ENCODE data around the gene IRF1.
"Not testable (repeated sequence)": the region's sequence is repeated elsewhere in the genome, so short reads cannot be mapped to it uniquely, and the experiment has no call there.

The IRF1 gene

DNA sequence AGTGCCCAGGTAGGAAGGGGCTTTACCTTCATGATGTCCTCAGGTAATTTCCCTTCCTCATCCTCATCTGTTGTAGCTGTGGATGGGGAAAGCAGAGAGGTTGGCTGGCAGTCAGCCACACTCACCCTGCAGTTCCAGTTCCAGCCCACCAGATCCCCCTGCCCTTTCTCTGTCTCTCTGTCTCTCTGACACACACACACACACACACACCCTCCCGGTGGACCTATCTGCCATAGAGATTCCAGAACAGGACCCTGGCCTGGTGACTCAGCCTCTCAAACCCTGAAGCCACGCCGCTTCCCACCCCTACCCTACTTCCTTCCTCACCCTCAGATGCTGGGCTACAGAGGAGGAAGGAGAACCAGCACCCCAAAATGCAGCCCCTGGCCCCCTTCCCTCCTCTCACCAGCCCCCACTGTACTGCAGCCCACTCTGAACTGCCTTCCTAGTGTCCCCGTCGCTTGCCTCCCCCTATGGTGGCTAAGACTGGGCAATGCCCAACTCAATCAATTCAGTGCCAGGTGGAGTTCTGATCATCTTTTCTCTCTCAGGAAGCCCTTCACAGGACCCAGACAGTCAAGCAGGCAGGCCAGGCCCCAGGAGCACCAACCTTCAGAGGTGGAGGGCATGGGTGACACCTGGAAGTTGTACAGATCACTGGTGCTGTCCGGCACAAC, 4.8 kb downstream of the IRF1 start:
- no peak for DNase-seq

DNA sequence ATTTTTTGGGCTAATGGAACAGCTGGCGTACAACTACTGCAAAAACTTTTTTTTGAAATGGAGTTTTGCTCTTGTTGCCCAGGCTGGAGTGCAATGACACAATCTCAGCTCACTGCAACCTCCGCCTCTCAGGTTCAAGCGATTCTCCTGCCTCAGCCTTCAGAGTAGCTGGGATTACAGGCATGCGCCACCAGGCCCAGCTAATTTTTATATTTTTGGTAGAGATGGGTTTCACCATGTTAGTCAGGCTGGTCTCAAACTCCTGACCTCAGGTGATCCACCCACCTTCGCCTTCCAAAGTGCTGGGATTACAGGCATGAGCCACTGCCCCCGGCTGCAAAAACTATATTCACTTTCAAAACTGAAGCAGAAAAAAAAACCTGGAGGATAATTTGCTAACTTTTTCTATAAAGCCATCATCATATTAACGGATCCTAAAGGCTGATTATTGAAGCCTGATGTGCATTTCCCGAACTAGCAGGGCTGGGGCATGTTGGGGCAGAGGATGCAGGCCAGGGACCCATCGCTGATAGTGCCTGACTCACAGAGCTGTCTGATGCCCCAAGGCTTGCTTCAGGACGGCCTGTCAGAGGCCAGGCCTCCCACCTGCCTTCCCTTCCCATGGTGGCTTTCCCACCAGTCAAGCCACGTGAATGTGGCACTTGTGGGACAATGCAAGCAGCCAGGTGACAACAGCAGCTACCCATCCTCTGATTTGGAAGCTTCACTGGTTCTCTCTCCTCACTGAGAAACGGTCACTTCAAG, 5.5 kb downstream of the IRF1 start:
- not testable (repeated sequence) for DNase-seq

DNA sequence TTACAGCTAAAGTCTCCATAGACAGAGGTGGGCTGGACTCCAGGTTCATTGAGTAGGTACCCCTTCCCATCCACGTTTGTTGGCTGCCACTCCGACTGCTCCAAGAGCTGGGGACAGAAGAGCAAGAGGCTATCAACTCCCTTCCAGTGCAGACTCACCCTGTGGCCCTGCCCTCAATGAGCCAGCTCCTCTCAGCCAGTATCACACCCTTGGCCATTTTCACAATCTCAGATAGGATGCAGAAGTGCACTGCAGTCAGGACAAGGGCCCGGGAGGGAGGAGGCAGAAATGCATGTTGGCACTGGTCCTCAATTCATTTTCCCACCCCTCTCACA, 6.2 kb downstream of the IRF1 start:
- DNase-seq, result no peak

GRCh38 chr5:132483661-132484390, 6.7 kb downstream of the IRF1 start:
- no peak for DNase-seq

DNA sequence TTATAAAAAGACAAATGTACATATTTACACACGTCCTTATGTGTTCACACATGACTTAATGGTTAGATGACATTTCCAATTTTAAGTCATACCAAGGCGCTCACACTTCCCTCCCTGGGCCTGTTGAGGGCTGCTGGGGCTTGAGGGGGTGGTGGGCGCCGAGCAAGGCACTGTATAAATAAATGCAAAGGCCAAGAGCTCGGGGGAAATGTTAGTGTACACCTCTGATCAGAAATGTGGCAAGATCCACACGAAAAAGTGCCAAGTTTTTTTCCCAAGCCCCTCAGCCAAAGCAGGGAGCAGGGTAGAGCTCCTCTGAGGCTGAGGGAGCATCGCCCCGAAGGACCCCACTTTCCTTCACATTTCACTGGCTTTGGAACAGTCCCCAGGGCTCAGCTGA, 7.5 kb downstream of the IRF1 start:
- no peak for DNase-seq

DNA sequence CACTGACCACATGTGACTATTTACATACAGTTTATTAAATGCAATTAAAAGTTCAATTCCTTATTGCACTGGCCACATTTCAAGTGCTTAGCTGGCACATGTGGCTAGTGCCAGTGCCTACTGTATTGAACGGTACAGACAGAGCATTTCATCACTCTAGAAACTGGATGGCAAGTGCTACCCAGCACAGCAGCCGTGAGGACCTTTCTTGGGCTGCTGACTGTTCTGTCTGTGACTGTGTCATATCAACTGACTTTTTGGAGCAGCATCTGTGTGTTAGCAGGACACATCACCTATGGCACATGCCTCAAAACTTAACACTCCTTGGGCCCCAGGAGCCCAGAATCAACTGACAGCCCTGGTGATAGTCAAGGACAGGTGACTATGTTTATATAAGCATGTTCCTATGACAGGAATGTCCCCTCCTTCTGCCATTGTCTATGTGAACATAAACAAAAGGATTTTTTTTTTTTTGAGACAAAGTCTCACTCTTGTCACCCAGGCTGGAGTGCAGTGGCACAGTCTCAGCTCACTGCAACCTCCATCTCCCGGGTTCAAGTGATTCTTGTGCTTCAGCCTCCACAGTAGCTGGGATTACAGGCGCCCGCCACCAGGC, 8.9 kb downstream of the IRF1 start:
- DNase-seq, result no peak

DNA sequence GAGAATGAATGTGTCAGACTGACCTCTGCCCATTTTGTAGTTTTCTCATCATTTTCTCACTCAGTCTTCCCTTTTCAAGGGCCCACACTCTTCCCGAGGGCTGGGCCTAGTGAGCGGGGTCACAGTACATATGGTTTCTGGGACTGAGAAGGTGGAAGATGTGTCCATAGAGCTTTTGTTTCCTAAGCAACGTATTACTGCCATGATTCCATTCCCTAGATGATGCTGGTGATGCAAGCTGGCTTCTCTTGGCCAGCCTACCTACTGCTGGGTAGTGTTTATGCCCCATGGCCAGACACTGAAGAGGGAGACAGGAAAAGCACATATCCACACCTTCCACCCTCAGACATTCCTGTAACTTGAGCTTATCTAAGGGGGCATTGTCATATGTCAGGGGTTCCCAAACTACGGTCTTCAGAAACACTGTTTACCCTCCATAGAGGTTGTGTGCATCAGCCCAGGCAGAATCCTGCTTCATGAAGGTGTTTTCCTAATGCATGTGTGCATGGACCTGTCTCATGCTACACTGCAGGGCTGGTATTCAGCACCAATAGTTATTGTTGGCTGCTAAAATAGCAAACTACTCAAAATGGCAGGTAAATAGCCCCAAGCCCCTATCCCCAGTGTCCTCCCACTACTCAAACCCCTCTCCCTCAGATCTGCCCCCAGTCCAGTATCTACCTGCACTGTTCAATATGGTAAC, 9.5 kb downstream of the IRF1 start:
- no peak for DNase-seq

- no peak for DNase-seq
These were observed 10.1 kb downstream of the IRF1 start for GRCh38 chr5:132480546-132480892.

GRCh38 chr5:132480042-132480441, 10.5 kb downstream of the IRF1 start:
- no peak for DNase-seq

DNA sequence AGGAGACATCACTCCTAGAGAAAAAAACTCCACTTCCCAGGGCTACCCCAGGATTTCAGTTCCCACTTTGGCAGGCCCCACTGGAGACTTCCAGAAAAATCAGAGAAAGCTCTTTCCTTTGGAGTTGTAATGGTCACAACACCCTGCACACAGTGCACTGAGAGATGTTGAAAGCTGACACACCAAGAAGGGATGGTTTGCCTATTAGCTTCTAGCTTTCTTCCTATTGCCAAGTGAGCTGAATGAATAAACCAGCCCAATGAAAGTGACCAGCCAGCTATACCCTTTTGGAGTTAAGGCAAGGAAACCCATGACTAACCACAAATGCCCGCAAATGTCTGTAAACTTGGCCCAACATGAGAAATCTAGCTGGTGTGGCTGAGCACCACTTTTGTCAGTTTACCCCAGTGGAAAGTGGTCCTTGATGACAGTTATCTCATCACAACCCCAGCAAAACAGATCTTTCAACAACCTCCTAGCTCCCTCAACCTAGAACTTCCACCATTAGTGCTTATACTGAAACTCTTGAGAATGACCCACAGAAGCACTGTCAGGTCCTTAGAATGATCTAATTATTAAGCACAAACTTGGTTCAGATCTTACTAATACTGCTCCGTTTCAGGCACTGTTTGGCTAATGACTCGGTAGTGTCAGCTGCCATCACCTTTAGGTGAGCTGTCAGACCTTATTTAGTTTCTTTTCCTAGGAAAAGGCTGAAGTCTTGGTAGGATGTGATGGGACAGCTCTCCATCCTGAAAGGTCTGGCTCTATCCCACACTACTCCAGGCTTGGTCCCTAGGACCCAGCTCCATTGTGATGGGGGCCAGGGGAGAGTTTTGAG, 11.2 kb downstream of the IRF1 start:
- DNase-seq, result no peak

GRCh38 chr5:132478366-132478871, 12.2 kb downstream of the IRF1 start:
- no peak for DNase-seq

DNA sequence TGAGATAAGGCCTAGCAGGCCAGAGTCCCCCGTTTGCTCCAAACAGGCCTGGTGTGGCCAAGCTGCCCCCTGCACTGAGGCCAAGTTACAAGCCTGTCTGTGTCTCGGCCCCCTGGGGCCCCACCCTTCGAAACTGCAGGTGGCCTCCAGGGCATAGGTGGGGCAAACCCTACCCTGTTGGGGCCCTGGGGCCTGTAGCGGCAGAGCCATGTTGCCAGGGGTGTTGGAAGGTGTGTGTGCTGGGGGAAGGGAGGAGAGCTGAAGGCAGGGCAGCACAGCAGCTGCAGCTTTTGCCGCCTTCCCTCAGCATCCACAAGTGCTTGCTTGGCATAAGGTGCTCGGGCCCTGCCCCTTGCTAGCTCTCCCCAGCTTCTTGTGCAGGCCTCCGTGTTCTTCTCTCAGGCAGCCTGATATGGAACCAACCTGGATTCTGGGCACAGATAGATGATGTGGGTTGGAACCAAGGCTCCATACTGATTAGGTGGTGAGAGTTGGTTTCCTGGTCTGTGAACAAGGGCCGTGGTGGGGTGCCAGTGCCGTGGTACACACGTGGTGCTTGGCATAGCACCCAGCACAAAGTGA, 12.7 kb downstream of the IRF1 start:
- no peak for DNase-seq

GRCh38 chr5:132476876-132477781, 13.4 kb downstream of the IRF1 start:
- DNase-seq, result no peak

DNA sequence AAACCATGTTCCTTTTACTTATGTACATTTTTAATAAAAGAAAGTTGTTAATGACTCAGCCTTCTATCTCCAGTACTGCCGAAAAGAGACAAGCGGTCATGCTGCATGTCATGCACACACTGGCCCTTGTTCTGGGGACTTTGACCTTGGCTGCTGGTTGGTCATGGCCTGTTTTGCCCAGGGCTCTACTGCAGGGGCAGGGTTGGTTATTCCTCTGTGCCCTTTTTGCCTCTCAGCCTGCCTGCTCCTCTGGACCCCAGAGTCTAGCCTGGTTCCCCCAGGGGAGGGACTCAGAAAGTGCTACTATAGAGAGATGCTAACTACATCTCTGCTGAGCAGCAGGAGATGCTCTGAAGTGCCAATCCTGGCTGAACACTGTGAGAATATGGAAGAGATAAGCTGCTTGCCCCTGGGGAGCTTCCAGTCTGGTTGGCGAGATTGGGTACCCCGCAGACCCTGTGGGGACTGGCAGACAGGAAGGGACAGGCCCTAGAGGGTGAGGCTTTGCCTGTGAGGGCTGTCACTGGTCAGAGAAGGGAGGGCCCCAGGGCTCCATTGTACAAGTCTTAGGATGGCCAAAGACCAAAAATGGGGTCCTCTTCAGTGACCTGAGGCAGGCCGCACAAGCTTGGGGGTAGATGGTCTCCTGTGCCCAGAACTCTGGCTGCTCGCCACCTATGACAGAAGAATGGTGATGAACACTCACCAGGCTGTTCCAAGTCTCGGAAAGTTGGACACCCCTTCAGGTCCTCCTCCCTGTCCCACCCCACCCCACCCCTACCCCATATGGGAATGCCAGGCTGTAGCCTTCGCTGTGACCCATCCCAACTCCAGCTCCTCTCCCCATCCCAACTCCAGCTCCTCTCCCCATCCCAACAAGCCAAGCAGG, 14.3 kb downstream of the IRF1 start:
- DNase-seq, result no peak

DNA sequence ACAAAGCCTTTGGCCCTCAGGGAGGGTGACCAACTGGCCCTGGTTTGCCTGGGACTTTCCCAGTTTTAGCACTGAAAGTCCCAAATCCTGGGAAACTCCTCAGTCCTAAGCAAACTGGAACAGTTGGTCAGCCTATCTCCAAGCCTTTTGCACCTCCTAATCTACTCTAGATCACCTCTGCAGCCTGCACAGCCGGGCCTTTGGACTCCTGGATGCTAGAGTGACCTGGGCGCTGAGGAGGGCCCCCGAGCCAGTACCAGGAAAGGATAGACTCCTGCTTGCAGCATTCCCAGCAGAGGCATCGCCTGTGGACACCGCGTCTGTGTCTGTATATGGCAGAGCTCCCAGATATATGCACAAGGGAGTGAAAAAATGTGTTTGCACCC, 15.1 kb downstream of the IRF1 start:
- DNase-seq, result no peak

DNA sequence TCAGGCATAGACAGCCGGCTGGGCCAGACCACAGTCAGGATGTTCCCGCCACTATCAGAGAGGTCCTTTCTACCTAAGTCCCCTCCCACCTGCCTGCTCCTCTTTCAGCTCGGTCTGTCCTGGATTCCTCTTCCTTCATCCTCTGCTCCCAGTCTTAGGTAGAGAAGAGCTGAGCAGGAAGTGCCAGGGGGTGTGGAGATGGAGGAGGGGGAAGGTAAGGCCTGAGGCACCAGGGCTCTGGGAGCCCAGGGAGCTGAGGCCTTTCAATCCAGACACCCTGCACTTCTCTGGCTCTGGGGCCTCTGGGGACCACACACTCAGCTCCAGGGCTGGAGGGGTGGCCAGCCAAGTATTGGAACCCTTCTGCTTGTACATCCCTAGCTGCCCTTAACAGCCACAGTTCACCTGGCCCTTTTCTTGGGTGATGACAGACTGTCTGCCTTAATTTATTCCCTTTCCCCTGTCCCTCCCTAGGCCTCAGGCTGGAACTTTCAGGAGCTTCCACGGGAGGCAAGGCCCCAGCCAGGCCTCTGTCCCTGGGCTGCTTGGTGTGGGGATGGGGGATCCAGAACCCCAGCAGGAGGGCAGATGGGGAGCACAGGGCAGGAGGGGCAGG, 15.6 kb downstream of the IRF1 start:
- DNase-seq, result no peak

DNA sequence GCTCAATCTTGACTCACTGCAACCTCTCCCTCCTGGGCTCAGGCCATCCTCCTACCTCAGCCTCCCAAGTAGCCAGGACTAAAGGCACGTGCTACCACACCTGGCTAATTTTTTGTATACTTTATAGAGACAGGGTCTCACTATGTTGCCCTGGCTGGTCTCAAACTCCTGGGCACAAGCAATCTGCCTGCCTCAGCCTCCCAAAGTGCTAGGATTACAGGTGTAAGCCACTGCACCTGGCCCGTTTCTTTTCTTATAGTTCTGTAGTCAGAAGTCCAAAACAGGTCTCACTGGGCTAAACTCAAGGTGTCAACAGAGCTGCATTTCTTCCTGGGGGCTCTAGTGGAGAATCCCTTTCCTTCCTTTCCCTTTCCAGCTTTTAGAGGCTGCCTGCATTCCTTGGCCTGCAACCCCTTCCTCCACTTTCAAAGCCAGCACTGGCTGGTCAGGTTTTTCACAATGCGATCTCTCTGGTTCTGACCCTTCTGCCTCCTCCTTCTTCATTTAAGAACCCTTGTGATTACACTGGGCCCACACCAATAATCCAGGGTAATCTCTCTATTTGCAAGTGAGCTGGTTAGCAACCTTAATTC, 16.3 kb downstream of the IRF1 start:
- DNase-seq, result no peak

DNA sequence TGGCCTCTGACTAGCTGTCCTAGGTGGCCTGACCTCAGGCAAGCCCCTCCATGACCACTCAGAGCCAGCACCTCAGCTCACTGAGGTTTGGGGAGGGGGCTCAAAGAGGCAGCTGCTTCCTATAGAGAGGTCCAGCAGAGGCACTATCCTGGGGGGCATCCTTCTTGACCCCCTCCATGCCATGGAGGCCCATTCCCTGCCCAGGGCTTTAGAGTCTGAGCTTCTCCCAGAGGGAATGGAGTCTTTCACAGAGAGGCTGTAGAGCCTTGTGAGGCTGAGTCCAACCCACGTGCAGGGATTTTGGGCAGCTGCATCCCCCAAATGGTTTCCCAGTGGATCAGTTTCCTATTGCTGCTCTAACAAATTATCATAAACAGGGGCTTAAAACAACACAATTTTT, 16.9 kb downstream of the IRF1 start:
- DNase-seq, result no peak

Data from kidney glomerular epithelial cell (primary cell).